SKM-1 (cell line): ENCODE measurements around the gene PLCG1.
"Not testable (repeated sequence)": the region's sequence is repeated elsewhere in the genome, so short reads cannot be mapped to it uniquely, and the experiment has no call there.

ENCODE experiments used
- DNase-seq: peaks from one replicate; lab custom pipeline; 2025; ENCODE audit not compliant: unreplicated experiment; lab: John Stamatoyannopoulos, UW

Gene PLCG1

GRCh38 chr20:41124451-41125094 lies 12.8 kb upstream of the PLCG1 start:
- no peak for DNase-seq

GRCh38 chr20:41125530-41126457 lies 11.5 kb upstream of the PLCG1 start:
- DNase-seq, result no peak

GRCh38 chr20:41126719-41127118 lies 10.6 kb upstream of the PLCG1 start:
- DNase-seq, result no peak

GRCh38 chr20:41128317-41128716 lies 9.0 kb upstream of the PLCG1 start:
- DNase-seq, result not testable (repeated sequence)

GRCh38 chr20:41131594-41132387 lies 5.6 kb upstream of the PLCG1 start:
- no peak for DNase-seq

GRCh38 chr20:41132388-41132775 lies 5.0 kb upstream of the PLCG1 start:
- DNase-seq, result not testable (repeated sequence)

GRCh38 chr20:41133709-41134361 lies 3.5 kb upstream of the PLCG1 start:
- no peak for DNase-seq

GRCh38 chr20:41134362-41135186 lies 2.8 kb upstream of the PLCG1 start:
- no peak for DNase-seq

GRCh38 chr20:41135187-41135887 lies 2.0 kb upstream of the PLCG1 start:
- no peak for DNase-seq

GRCh38 chr20:41135888-41136679 lies 1.3 kb upstream of the PLCG1 start:
- no peak for DNase-seq

- peak; percentile 39 for DNase-seq
Observed at GRCh38 chr20:41137614-41138474, 501 bp downstream of the PLCG1 start.

- DNase-seq, result no peak
Observed at GRCh38 chr20:41138475-41139226, 1.3 kb downstream of the PLCG1 start.

GRCh38 chr20:41139227-41140093 lies 2.1 kb downstream of the PLCG1 start:
- DNase-seq, result no peak

GRCh38 chr20:41140226-41141133 lies 3.1 kb downstream of the PLCG1 start:
- DNase-seq, result no peak

GRCh38 chr20:41141153-41141815 lies 3.9 kb downstream of the PLCG1 start:
- DNase-seq, result no peak
